Endothelial cell of umbilical vein (primary cell): ENCODE data around the gene DNHD1. TPM values are rescaled to one million over a fixed set of nuclear protein-coding genes. Genes with fewer than 3 reads are reported as not detected.

Experiments used
- BruUV-seq: library from RNA; stranded (reverse); fragments of 400-500 nt; replicated peaks from 2 replicates; lab custom pipeline; 2021; lab: Mats Ljungman, UMichigan
- CTCF ChIA-PET: fragments of 300-600, 350-600 bp; sonication (Branson Sonifier 250); formaldehyde crosslinking; loops from one replicate; lab custom pipeline; 2021; ENCODE audit warnings: antibody characterized with exemption, inconsistent platforms; lab: Charles Lee
- POLR2A ChIA-PET: fragments of 300-600, 350-600 bp; sonication (Branson Sonifier 250); formaldehyde crosslinking; loops from one replicate; lab custom pipeline; 2021; ENCODE audit warnings: antibody characterized with exemption, inconsistent platforms; lab: Charles Lee
- DNase-seq: peaks from one replicate; pipeline ENCODE4 v3.0.0-alpha.2; 2011; ENCODE audit warnings: low read depth, low spot score
- FAIRE-seq: peaks from 2 replicates; lab custom pipeline; 2011; peaks lifted over from hg19 to GRCh38; lab: Jason Lieb, UNC
- H2AFZ ChIP-seq: 2 replicates; pipeline ENCODE4 v1.6.0; 2012; ENCODE audit warnings: low read depth, low read length, control low read depth, inconsistent platforms
- H3K27ac ChIP-seq: 2 replicates; pipeline ENCODE4 v1.5.1; 2011; ENCODE audit warnings: low read depth, mild to moderate bottlenecking, control low read depth, low read length, moderate library complexity; ENCODE audit not compliant: insufficient read depth
- H3K27me3 ChIP-seq, 2 experiments: 2 replicates each; pipeline versions ENCODE4 v1.6.0 to v1.6.1; 2011; ENCODE audit warnings: low read length in 2 of 2, mixed read lengths in 1 of 2; ENCODE audit not compliant: control insufficient read depth in 2 of 2, insufficient read depth in 2 of 2
- H3K36me3 ChIP-seq, 2 experiments: 2 replicates in 1 of 2; 3 replicates in 1 of 2; pipeline ENCODE4 v1.5.1; 2011; ENCODE audit warnings: low read length in 2 of 2, mild to moderate bottlenecking in 1 of 2, moderate library complexity in 1 of 2; ENCODE audit not compliant: control insufficient read depth in 2 of 2, insufficient read depth in 2 of 2; ENCODE audit errors: extremely low read depth in 1 of 2
- H3K4me1 ChIP-seq: 3 replicates; pipeline ENCODE4 v1.5.1; 2011; ENCODE audit warnings: mild to moderate bottlenecking, low read length; ENCODE audit not compliant: control insufficient read depth, insufficient read depth; ENCODE audit errors: extremely low read depth
- H3K4me2 ChIP-seq: 2 replicates; pipeline ENCODE4 v1.6.1; 2011; ENCODE audit warnings: low read length, control low read depth, mixed read lengths; ENCODE audit not compliant: insufficient read depth
- H3K4me3 ChIP-seq, 3 experiments: fragments of 200-600 bp in 1 of 3; sonication (generic), shearing (Covaris generic) in 1 of 3; replicated peaks in 1 of 3; 2 replicates each; pipeline ENCODE4 v1.5.1; 2011 to 2016; ENCODE audit warnings: control low read depth in 3 of 3, low read length in 3 of 3, mild to moderate bottlenecking in 2 of 3, inconsistent platforms in 1 of 3, low read depth in 1 of 3, moderate library complexity in 1 of 3; ENCODE audit not compliant: insufficient read depth in 1 of 3
- H3K79me2 ChIP-seq: 2 replicates; pipeline ENCODE4 v1.6.0; 2012; ENCODE audit warnings: low read length, inconsistent platforms; ENCODE audit not compliant: control insufficient read depth, insufficient read depth
- H3K9ac ChIP-seq: replicated peaks from 2 replicates; pipeline ENCODE3; 2011; ENCODE audit warnings: low read length, control low read depth; ENCODE audit not compliant: insufficient read depth; ENCODE audit errors: extremely low read depth
- H3K9me1 ChIP-seq: replicated peaks from 3 replicates; pipeline ENCODE4 v1.6.0; 2011; ENCODE audit warnings: mild to moderate bottlenecking, low read length; ENCODE audit not compliant: control insufficient read depth, insufficient read depth; ENCODE audit errors: extremely low read depth
- H3K9me3 ChIP-seq: replicated peaks from 2 replicates; pipeline ENCODE4 v1.5.1; 2012; ENCODE audit warnings: low read length, inconsistent platforms; ENCODE audit not compliant: control insufficient read depth, insufficient read depth
- H4K20me1 ChIP-seq: replicated peaks from 2 replicates; pipeline ENCODE3; 2011; ENCODE audit warnings: mild to moderate bottlenecking, low read length; ENCODE audit not compliant: control insufficient read depth, insufficient read depth; ENCODE audit errors: extremely low read depth
- CTCF ChIP-seq, 2 donors: IDR thresholded peaks; 1 replicate in 1 of 2; 2 replicates in 1 of 2; pipeline ENCODE4 v1.5.1; 2011; ENCODE audit warnings: low read length in 2 of 2, mild to moderate bottlenecking in 2 of 2, moderate library complexity in 2 of 2, control low read depth in 1 of 2, inconsistent platforms in 1 of 2, low read depth in 1 of 2; ENCODE audit not compliant: insufficient read depth in 1 of 2; ENCODE audit errors: extremely low read depth in 1 of 2
- EZH2 ChIP-seq: IDR thresholded peaks from 2 replicates; pipeline ENCODE4 v1.6.1; 2012; ENCODE audit warnings: borderline replicate concordance, low read depth, mild to moderate bottlenecking, moderate library complexity, low read length, inconsistent platforms; ENCODE audit not compliant: severe bottlenecking
- FOS ChIP-seq: IDR thresholded peaks from 2 replicates; pipeline ENCODE4 v1.6.1; 2011; ENCODE audit warnings: mild to moderate bottlenecking, low read length, moderate library complexity, borderline replicate concordance; ENCODE audit not compliant: insufficient read depth
- GATA2 ChIP-seq: IDR thresholded peaks from 2 replicates; pipeline ENCODE4 v1.7.0; 2011; ENCODE audit warnings: low read depth, mild to moderate bottlenecking, moderate library complexity, mixed read lengths, low read length; ENCODE audit not compliant: insufficient read length, insufficient read depth
- JUN ChIP-seq: IDR thresholded peaks from 2 replicates; pipeline ENCODE4 v1.6.1; 2011; ENCODE audit warnings: borderline replicate concordance, low read depth; ENCODE audit not compliant: insufficient read length, insufficient read depth
- MAX ChIP-seq: IDR thresholded peaks from 2 replicates; pipeline ENCODE4 v1.6.1; 2011; ENCODE audit not compliant: insufficient read depth, insufficient read length
- MYC ChIP-seq: IDR thresholded peaks from one replicate; pipeline ENCODE4 v1.6.1; 2011; ENCODE audit warnings: mild to moderate bottlenecking, low read depth, low read length
- POLR2A ChIP-seq: IDR thresholded peaks from 2 replicates; pipeline ENCODE4 v1.6.1; 2012; ENCODE audit warnings: low read depth, mild to moderate bottlenecking, control low read depth, low read length
- POLR2AphosphoS5 ChIP-seq: IDR thresholded peaks from 2 replicates; pipeline ENCODE4 v1.6.1; 2012; ENCODE audit warnings: low read depth, mild to moderate bottlenecking, control low read depth, low read length, moderate library complexity; ENCODE audit not compliant: insufficient read depth
- dilution Hi-C: fragments of 300-500 bp; cut with MboI; formaldehyde crosslinking; loops from one replicate; pipeline ENCODE4 v1.15.0; 2019; ENCODE audit warnings: low sequenced_read_pairs; ENCODE audit not compliant: extremely low pct_ligation_motif_present
- intact Hi-C: fragments of 100-400 bp; cut with micrococcal nuclease; formaldehyde crosslinking; loops from one replicate; pipeline ENCODE4 v1.10.0; 2022
- polyA plus RNA-seq, 4 experiments: library from polyadenylated mRNA; depleted of rRNA in 3 of 4; stranded (reverse) in 3 of 4; unstranded in 1 of 4; fragments of >200 nt; gene quantifications; 2 replicates each; pipeline versions ENCODE4 v1.2.1 to v1.2.3, GENCODE V29; 2011 to 2012; ENCODE audit warnings: missing spikeins in 1 of 4
- total RNA-seq: library from RNA; stranded (reverse); gene quantifications from 2 replicates; pipeline ENCODE4 v1.2.3, GENCODE V29; 2021

The DNHD1 gene
- total and polyA plus RNA-seq, 2 donors (not counting 3 experiments of a cell fraction or from before 2014, with no cell fraction given): 3.7 to 8.6 TPM

GRCh38 chr11:6584528-6584927 lies 87.4 kb downstream of the DNHD1 start:
- no peak for FAIRE-seq
- dilution Hi-C loops: no loop called here

More at GRCh38 chr11:6584528-6584927, 87.4 kb downstream of the DNHD1 start:
- Histone ChIP-seq H3K9me1 (no peaks in the 10 kb centered on the region), H3K79me2 (no peaks in the 10 kb centered on the region), H3K4me2 (no peak overlapping the region), H3K27ac (no peak overlapping the region), H3K36me3 (peaks cover 0 to 2% of the 10 kb centered on the region in 2 experiments), H3K4me1 (no peaks in the 10 kb centered on the region), H4K20me1 (no peaks in the 10 kb centered on the region), H3K9ac (no peak overlapping the region), H2AFZ (no peak overlapping the region), H3K27me3 (no peaks in the 10 kb centered on the region), H3K9me3 (no peaks in the 10 kb centered on the region), H3K4me3 (no peak overlapping the region)
- no TSS peak for BruUV-seq
- CTCF ChIA-PET: interaction anchor here (1.7 kb wide), 1 partner anchor 54 kb away, joined by 5 read pairs; no protein-coding TSS in a partner anchor
- TF ChIP-seq JUN (no peak), EZH2 (no peak), FOS (no peak), CTCF (IDR thresholded peaks at IDR 0.05; ENCODE audit: extremely low read depth in 1 of 2, insufficient read depth in 1 of 2, low read depth in 1 of 2, low read length in 2 of 2) (no peak), MYC (no peak), MAX (no peak), POLR2AphosphoS5 (no peak), POLR2A (no peak), GATA2 (no peak)
- no peak for DNase-seq
- intact Hi-C loops: no loop called here
- POLR2A ChIA-PET: no interaction called here
